GM12865 (cell line): Measurements from ENCODE around the gene TYW5.

Source experiments
- DNase-seq: peaks from one replicate; pipeline ENCODE4 v3.0.0; 2010; ENCODE audit warnings: low read depth
- H3K4me3 ChIP-seq: 2 replicates; pipeline ENCODE4 v1.5.1; 2011; ENCODE audit warnings: mild to moderate bottlenecking, low read depth, low read length, control low read depth
- TF ChIP-seq, protein P1 (sequence below): IDR thresholded peaks from 2 replicates; pipeline ENCODE4 v1.5.1; 2011; ENCODE audit warnings: low read length, control low read depth, low read depth, inconsistent platforms; ENCODE audit not compliant: insufficient read depth; ENCODE audit errors: missing control alignments

The TYW5 gene

GRCh38 chr2:199984755-199985154 lies 29.5 kb upstream of the TYW5 start:
- DNase-seq, result no peak
- TF ChIP-seq, protein P1, sequence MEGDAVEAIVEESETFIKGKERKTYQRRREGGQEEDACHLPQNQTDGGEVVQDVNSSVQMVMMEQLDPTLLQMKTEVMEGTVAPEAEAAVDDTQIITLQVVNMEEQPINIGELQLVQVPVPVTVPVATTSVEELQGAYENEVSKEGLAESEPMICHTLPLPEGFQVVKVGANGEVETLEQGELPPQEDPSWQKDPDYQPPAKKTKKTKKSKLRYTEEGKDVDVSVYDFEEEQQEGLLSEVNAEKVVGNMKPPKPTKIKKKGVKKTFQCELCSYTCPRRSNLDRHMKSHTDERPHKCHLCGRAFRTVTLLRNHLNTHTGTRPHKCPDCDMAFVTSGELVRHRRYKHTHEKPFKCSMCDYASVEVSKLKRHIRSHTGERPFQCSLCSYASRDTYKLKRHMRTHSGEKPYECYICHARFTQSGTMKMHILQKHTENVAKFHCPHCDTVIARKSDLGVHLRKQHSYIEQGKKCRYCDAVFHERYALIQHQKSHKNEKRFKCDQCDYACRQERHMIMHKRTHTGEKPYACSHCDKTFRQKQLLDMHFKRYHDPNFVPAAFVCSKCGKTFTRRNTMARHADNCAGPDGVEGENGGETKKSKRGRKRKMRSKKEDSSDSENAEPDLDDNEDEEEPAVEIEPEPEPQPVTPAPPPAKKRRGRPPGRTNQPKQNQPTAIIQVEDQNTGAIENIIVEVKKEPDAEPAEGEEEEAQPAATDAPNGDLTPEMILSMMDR, result no peak
- H3K4me3 ChIP-seq, result no peak overlapping the region

DNA sequence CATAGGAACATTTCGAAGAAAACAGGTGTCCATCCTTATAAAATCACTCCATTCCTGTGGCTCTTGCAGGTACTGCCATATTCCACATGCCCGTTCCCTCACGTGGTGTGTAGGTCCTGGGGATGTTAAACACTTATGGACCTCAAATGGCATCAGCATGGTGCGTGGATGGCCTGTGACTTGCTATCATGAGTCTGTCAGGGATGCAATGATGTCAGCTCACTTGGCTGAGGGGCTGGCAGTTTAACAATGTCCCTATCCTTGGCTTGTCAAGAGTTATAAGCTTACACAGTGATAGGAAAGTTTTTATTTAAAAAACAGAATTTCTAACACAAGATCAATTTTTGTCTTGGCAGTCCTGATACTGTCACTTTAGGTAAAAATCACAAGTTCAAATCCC lies 28.9 kb upstream of the TYW5 start:
- no peak for DNase-seq
- no peak overlapping the region for H3K4me3 ChIP-seq
- TF ChIP-seq, protein P1, result no peak

DNA sequence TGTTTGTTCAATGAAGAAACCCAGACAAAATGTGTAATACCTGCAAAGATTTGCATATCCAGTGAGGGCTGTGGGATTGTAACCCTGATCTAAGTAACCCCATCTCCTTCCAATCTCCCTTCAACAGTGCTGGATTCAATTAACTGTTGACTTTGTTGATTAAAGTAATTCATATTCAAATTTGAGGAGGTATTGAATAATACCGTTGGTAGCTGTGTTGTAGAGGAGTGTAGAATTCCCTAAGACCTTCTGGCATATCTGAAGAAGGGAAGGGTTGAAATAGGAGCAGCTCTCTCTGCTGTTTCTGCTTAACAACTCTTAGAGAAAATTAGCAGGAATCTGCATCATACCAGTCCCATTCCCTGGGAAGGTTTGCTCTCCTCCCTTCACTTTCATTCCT lies 28.2 kb upstream of the TYW5 start:
- DNase-seq, result no peak
- TF ChIP-seq, protein P1, result no peak
- H3K4me3 ChIP-seq, result no peak overlapping the region

DNA sequence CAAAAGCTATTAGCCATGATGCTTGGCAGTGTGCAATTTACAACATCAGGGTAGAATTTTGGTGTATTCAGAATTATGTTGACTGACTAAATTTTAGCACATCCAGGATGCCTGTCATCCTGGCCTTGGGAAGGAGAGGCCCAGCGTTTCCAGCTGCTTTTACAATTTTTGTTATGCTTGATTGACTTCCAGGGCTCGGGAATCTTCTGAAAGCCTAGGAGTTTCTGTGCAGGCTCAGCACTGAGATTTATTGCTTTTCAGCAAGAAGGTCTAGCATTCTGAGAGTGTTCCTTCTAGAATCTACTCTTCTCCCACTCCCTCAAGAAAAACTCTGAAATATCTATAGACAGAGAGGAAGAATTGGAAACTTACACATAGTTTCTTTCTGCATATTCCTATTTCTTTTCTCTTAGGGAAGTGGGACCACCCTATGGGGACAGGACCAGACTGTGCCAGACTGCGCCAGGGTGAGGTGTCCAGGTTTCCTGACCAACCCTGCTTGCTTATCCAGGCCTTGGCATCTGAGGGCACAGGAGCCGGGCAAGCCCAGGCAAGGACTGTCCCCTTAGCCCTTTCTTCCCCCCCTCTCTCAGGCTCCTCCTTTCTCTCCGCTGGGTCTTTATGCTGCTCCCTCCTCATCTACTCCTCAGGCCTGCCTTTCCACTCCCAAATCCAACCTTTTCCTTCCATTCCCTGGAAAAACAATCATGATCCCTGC lies 27.0 kb upstream of the TYW5 start:
- TF ChIP-seq, protein P1, result no peak
- DNase-seq, result no peak
- H3K4me3 ChIP-seq, result no peak overlapping the region

- peak; percentile 81 for DNase-seq
- no peak overlapping the region for H3K4me3 ChIP-seq
These were observed 24.7 kb upstream of the TYW5 start for GRCh38 chr2:199979832-199980628.

GRCh38 chr2:199979398-199979797 lies 24.1 kb upstream of the TYW5 start:
- no peak overlapping the region for H3K4me3 ChIP-seq
- TF ChIP-seq, protein P1, result no peak
- no peak for DNase-seq

More at GRCh38 chr2:199979832-199980628, 24.7 kb upstream of the TYW5 start:
- TF ChIP-seq, protein P1, result peak; percentile 74
